Ramos (cell line): Measurements from ENCODE around the gene RGS6.

ENCODE experiments used
- in situ Hi-C: fragments of 300-500 bp; cut with MboI; formaldehyde crosslinking; loops from one replicate; pipeline ENCODE4 v1.14.3; 2022; ENCODE audit warnings: low sequenced_read_pairs; ENCODE audit not compliant: unreplicated experiment

The RGS6 gene

DNA sequence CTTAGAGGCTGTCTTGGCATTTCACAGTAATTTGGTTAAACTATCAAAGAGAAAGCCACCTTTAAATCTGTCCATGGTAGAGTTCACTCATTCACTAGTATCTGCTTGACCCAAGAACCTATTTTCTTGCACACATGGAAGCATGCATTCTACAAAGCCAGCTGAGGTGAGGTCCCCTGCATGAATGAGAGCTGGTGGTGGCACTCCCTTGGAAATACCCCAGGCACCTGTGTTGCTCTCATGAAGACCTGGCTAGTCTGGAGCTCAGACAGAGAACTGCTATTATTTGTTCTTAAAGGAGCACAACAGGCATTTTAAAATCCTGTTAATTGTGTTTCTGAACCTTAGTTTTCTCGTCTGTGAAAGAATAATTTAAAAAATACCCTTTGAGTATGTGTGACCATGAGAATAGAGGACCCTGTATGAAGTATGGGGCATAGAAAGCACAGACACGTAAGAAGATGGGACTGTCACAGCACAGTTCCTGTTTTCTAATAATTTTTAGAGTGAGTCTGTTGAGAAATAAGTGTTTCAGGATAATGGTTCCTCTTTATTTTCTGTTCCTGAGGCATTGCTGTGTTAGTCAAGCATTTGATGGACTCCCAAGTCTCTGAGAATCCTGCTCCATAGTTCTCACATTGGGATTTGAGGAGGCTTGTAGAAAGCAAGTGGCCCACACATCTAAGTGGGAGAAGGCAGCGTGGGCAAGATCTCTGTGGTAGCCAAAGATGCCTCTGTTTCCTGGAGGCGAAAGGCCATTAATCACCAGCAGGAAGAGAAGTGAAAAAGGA, 10.9 kb downstream of the RGS6 start:
- in situ Hi-C loops = no loop called here

DNA sequence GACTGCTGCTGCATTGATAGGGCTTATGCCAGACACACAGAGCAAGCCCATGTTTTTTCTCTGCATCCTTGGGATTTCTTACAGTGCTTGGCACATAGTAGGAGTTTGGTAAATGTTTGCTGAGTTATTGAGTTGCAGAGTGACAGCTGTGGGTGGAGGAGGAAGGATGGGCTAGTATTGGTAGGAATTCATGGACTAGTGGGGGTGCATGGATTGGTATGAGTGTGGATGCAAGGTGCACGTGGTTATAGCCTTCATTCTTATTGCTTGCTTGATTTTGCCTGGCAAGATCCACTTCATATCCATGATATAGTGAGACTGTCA, 11.4 kb downstream of the RGS6 start:
- in situ Hi-C loops = no loop called here

DNA sequence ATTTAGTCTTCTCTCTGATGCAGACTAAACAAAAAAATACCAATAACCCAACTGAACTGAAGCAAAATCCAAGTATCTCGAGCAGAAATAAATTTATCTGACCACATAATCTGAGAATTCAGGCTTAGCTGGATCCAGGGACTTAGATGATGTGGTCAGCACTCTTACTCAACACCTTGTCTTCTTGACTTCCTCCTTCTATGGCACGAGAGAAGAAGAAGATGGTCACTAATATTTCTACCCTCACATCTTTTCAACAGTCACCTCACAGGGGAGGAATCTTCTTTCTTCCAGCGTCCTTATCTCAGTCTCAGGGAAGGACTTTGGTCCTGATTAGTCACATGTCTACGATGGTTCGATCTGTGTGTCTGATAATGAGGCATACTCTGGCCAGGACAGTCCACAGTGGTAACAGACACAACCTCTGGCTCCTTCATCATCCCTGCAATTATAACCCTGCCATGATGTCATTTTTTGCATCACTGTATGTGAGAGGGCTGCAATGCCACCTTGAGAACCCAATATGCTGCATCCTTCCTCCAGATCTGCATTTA, 15.8 kb downstream of the RGS6 start:
- in situ Hi-C loops = no loop called here

DNA sequence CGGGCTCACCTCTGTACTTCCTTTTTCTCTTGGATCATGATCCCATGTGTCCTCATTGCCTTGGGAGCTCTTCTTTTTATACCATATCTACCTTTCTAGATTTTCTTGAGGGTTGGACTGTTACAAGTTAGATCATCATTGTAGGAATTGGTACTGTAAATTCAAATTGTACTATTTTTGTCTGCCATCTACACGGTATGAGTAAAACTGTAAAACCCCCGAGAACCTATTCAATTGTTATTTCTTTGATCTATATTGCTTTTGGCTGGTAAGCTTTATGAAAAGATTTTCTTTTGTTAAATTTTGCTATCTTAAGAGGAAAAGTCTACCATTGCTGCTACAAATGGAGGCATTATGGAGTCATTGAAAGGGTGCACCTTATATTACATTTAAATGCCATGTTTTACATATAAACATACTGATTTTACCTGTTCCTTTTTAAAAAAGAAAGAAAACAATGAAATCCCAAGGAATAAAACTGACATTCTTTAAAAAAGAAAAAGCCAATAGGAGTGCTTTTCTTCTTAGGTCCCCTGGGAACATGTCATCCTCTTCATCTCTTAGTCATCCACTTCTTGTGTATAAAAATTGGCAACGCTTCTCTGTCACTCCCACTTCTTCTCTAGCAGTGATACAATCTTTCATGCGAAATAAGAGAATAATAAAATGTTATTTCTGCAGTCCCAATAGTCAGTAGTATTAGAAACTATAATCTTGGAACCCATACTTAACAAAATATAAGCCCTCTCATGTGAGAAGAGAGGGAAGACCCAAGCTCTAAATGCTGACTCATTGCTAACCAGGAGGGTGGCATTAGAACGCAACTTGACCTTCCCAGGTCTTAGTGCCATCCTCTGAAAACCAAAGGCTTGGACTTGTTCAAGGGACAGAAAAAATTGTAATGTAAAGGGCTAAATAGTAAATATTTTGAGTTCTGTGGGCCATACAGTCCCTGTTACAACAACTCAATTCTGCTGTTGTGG, 20.4 kb downstream of the RGS6 start:
- in situ Hi-C loops = no loop called here

DNA sequence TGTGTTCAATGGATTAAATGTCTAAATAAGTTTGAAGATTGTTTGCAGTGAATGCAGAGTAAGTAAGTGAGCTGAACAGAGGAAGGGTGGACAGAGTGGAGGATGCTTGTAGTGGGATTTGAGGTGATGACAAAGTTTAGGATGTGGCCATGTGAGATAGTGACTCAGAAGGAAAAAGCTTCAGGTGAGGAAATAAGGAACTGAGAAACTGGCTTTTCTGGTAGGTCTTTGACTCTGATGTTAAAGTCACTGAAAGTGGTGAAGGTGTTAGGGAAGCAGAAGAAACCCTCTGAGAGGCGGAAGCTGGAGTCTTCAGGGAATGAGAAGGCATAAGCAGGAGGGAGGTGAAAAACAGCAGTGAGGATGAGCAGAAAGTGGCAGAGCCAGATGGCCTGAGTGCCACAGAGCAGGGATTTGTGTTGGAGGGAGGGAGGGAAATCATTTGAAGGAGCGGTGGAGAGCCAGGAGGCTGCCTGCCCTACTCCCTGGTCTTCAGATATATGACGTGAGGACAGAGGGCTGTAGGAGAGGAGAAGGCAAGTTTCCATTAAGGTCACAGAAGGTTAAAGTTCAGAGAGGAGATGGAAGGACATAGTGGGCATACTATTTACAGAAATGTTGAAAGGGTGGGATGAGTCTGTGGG, 24.8 kb downstream of the RGS6 start:
- in situ Hi-C loops = no loop called here

DNA sequence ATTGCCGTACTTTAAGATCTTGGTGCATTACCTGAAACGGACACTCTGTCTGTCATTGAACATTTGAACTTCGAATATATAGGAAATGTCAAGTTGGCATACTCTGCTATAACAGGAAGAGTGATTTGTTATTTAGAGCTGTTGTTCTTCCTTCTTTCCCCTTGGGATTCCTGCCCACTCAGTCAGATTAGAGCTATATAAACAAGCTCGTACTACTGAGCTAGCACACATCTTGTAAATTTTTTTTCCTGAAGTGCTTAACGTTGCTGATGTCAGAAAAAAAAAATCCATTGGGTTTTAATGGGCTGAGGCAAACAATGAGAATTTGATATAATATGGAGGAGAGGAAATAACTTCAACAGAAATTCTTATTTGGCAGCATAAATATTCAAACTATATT, 26.8 kb downstream of the RGS6 start:
- in situ Hi-C loops = no loop called here

DNA sequence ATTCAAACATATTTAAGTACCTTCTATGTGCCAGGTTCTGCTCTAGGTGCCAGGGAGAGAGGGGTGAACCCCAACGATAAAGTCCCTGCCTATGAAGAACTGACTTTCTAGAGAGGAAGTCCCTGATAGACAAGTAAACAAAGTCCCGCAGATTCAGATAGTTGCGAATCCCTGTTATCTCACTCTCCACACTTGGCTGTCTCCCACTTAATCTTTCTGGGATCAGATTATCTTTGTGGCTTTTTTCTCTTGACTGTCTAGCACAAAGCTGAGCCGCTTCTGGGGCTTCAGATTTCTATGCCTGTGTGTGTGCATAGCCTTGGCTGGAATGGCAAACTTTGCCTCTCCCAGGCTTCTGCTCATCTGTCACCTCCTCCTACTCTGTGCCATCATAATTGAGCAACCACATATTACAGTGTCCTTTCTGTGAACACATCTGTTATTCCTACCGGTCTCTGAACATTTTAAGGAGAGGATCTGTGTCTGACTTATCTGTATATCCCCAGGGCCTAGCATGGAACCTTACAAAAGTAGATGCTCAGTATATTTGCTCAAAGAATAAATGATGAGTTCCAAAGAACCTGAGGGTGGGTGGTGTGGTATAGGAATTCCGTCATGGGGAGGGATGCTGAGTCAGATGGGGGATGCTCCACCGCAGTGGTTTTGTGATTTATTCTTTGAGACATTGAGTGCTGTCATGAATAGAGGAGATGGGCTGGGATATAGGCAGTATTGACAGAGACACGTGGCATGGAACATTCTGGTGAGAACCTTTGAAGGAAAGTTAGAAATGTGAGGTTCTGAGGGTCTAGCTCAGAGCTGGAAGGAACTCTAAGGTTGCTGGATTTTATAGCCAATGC, 28.5 kb downstream of the RGS6 start:
- in situ Hi-C loops = no loop called here

DNA sequence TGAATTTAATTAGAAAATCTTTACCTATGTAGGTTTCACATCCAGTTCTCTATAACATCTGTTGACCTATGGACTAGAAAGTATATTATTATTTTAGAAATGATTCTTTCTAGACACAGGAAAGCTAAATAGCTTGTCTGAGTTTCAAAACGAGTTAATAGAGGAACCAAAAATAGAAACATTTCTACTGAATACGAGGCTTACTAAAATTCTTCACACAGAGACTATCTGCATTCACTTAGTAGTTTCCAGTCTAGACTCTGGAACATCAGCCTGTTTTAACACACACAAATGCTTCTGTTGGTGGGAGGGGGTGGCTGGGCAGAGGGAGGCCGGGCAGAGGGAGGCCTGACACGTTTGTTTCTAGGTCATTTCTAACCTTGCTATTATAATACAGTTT, 29.7 kb downstream of the RGS6 start:
- in situ Hi-C loops = no loop called here

DNA sequence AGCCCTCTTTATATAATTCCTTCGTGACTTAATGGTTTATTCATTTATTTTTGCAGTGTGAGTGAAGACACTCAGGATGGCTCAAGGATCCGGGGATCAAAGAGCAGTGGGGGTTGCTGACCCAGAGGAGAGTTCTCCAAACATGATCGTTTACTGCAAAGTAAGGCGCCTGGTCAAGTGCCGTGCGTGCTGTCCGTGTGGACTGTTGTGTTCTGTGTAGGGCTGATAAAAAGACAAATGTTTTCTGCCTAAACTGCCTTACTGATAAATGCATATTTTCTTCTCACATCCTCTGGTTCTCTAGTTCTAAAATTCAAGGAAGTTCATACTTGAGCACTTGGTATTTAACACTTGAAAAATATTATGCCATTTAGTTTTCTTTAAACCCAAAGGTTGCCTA, 32.5 kb downstream of the RGS6 start:
- in situ Hi-C loops = no loop called here

DNA sequence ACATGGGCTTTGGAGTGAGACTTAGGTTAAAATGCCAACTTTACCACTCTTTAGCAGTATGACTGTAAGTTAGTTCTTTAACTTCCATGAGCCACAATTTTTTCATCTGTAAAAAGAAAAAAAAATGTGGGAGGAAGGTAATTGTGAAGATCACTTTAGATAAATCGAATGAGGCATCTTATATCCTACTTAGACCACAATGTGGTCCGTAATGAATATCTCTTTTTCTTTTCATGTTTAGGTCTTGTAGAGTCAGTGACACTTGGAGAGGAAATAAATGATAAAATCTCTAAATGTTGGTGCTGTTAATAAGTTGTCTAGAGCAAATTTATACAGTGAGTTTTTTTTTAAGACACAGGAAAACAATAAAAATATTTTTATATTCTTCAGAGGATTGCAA, 34.3 kb downstream of the RGS6 start:
- in situ Hi-C loops = no loop called here

DNA sequence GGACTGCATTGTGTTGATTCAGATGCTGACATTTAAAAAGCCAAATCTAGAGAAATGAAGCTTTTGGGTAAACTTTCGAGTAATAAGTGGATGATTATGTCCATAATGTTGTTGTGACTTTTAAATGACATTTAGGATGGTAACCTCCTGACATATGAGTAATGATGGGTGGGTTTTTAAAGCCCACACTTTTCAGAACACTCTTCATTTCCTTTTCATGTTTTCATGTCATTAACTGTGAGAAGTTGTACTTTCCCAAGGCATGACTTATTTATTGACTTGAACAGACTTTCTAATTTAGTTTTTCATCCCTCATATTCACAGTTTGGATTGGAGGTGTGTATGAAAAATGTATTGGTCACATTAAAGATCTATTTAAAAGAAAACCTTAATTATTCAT, 35.5 kb downstream of the RGS6 start:
- in situ Hi-C loops = no loop called here

DNA sequence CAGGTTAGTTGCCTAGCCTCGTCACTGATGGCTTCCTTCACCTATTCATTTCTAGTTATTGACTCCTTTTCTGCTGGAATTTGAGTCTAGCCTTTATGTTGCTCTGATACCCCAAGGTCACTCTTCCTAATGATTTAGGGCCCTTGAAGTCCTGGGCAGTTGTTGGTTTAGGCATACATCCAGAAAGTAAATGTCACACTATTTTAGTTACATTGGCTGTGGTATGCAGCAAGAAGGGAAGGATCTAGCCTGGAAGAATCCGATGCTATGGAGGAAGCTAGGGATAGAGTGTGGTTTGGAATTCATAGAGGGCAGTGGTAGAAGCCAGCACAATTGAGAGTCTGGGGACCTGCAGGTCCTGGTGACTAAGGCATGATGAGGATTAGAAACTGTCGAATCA, 38.0 kb downstream of the RGS6 start:
- in situ Hi-C loops = no loop called here

DNA sequence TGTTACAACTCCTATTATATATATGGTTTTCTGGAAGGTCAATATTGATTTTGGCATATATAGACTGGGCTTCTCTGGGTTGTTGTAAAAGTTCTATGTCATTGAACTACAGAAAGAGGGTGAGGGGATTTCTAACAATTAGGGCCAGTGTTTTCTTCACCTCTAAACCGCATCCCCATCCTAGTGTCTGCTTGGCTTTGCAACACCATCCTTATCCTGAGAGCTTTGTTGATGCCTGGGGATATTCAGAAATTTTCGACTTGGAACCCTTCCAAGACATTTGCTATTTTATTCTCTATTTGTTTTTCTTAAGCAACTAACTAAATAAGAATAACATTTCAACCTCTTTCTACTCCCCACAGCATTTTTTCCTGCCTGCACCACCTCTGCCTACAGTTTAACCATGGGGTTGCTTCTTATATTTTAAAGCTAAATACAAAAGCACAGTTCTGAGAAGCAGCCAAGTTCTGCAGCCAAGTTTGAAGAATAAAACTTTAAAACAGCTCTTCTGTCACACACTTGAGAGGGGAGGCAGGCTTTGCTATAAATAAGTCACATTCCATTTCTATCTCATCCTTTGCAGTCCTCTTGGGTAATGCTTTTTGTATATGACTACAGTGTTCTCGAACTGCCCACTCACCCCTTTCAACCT, 53.4 kb downstream of the RGS6 start:
- in situ Hi-C loops = no loop called here

DNA sequence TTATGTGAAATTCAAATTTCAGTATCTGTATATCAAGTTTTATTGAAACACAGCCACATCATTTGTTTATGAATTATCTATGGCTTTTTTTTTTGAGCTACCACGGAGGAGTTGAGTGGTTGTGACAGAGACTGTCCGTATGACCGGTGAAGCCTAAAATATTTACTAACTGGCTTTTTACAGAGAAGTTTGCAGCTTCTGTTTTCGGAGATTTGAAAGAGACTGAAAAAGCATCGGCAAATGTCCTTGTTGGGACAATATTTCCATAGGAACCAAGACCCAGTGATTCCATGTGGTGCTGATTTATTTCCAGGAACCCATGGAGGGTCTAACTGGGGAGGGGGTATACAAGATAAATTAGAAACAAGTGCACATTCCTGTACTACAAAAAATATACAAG, 56.2 kb downstream of the RGS6 start:
- in situ Hi-C loops = no loop called here

DNA sequence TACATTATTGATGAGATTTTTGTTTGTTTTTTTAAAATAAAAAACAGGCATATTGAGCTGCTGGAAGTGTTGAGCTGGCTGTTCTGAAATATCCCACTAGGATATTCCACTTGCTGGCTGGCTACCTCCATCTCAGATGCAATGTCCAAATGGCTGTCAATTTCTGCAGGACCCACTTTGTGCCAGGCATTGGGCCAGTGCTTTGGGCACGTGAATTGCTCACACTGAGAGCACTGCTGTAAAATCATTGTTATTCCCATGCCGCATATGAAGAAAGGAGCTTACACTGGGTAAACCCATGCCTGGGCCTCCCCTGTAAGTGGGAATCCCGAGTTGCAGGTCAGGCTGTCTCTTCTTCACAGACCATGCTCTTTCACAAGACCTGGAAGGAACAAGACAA, 56.7 kb downstream of the RGS6 start:
- in situ Hi-C loops = no loop called here

DNA sequence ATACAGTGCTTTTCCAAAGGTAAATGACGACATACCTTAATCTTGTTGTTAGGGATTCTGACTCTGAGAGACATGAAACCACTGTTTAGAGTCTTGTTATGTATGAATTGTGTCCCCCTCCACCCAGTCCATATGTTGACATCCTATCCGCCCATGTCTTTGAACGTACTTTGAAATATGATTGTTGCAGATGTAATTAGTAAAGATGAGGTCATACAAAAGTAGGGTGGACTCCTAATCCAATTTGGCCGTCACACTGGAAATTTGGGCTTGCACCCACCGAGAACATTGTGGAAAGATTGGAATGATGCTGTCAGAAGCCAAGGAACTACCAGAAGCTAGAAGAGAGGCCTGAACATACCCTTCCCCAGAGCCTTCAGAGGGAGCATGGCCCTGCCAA, 62.2 kb downstream of the RGS6 start:
- in situ Hi-C loops = no loop called here

DNA sequence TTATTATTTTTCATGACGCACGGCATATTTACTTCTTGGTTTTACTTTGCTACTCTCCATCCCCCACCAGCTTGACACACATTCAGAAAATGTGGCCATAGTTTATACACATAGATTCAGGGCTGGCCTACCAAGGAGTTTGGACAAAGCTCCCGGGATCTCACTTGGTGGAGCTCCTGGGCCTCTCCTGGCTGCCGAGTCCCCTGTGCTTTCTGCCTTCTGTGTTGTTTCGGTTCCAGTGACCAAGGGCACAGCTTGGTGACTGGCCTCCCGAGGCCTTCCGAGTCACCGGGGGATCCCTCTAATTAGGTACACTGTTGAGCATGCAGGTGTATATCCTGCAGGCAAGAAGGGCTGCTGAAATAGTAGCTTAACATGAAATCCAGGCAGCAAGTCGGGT, 63.5 kb downstream of the RGS6 start:
- in situ Hi-C loops = no loop called here

DNA sequence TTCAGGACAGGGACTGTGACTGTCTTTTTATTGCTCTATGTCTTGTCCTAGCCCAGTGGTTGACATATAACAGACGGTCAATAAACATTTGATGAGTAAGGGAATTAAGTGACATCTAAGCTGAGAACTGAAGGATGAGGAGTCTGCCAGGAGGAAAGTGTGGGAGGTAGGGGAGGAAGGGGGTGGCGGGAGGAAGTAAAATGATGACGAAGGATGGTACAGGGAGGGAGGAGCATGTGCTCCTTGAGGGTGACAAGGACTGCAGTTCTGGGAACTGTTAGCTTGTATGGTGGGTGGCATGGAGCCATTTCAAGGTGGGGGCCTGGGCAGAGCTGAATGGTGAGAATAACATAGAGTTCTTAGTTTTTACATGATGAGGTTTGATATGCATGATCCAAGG, 64.4 kb downstream of the RGS6 start:
- in situ Hi-C loops = no loop called here

DNA sequence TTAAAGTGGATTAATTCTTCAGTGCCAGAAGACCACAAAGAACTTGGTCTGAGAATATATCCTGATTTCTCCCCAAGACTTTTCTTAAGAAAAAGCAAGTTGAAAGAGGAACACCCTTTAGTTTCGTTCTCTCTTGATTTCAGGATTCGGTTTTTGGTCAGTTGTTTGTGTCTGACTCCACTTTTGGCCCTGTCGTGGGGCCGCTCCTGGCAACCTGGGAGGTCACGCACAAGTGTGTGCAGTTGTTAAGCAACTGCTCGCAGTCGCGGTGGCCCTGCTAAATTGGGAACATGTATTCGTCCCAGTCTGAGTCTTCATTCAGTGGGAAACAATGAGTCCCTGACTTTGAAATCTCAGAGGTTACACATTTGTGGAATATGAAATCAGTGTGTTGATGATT, 68.7 kb downstream of the RGS6 start:
- in situ Hi-C loops = no loop called here
